ENCODE measurements around the gene MRTFB.
"Not testable (repeated sequence)": the region's sequence is repeated elsewhere in the genome, so short reads cannot be mapped to it uniquely, and the experiment has no call there.

The MRTFB gene

GRCh38 chr16:14105760-14106375 lies 34.7 kb downstream of the MRTFB start:
- DNase-seq (ENCODE audit: low read depth), result no peak

GRCh38 chr16:14106457-14106856 lies 35.3 kb downstream of the MRTFB start:
- no peak for DNase-seq (ENCODE audit: low read depth)

GRCh38 chr16:14106961-14107360 lies 35.8 kb downstream of the MRTFB start:
- no peak for DNase-seq (ENCODE audit: low read depth)

- no peak for DNase-seq (ENCODE audit: low read depth)
Measured at GRCh38 chr16:14109077-14109775, 38.1 kb downstream of the MRTFB start.

GRCh38 chr16:14109782-14110727 lies 38.9 kb downstream of the MRTFB start:
- no peak for DNase-seq (ENCODE audit: low read depth)

- no peak for DNase-seq (ENCODE audit: low read depth)
Measured at GRCh38 chr16:14110728-14111251, 39.7 kb downstream of the MRTFB start.

- DNase-seq (ENCODE audit: low read depth), result no peak
Measured at GRCh38 chr16:14111713-14112538, 40.8 kb downstream of the MRTFB start.

GRCh38 chr16:14112539-14112856 lies 41.4 kb downstream of the MRTFB start:
- DNase-seq (ENCODE audit: low read depth), result no peak

- no peak for DNase-seq (ENCODE audit: low read depth)
Measured at GRCh38 chr16:14113344-14113743, 42.2 kb downstream of the MRTFB start.

- no peak for DNase-seq (ENCODE audit: low read depth)
Measured at GRCh38 chr16:14117051-14117450, 45.9 kb downstream of the MRTFB start.

GRCh38 chr16:14119799-14120198 lies 48.7 kb downstream of the MRTFB start:
- DNase-seq (ENCODE audit: low read depth), result no peak

GRCh38 chr16:14120335-14120734 lies 49.2 kb downstream of the MRTFB start:
- DNase-seq (ENCODE audit: low read depth), result no peak

GRCh38 chr16:14121142-14121541 lies 50.0 kb downstream of the MRTFB start:
- DNase-seq (ENCODE audit: low read depth), result no peak

- no peak for DNase-seq (ENCODE audit: low read depth)
Measured at GRCh38 chr16:14121872-14122271, 50.8 kb downstream of the MRTFB start.

- not testable (repeated sequence) for DNase-seq (ENCODE audit: low read depth)
Measured at GRCh38 chr16:14122430-14122829, 51.3 kb downstream of the MRTFB start.

- DNase-seq (ENCODE audit: low read depth), result no peak
Measured at GRCh38 chr16:14125000-14125681, 54.0 kb downstream of the MRTFB start.

GRCh38 chr16:14125708-14126107 lies 54.6 kb downstream of the MRTFB start:
- DNase-seq (ENCODE audit: low read depth), result no peak

- no peak for DNase-seq (ENCODE audit: low read depth)
Measured at GRCh38 chr16:14128097-14128496, 57.0 kb downstream of the MRTFB start.

- no peak for DNase-seq (ENCODE audit: low read depth)
Measured at GRCh38 chr16:14129502-14129901, 58.4 kb downstream of the MRTFB start.

- DNase-seq (ENCODE audit: low read depth), result no peak
Measured at GRCh38 chr16:14131774-14132695, 60.9 kb downstream of the MRTFB start.
